HEK293T (cell line): ENCODE measurements around the gene KLHL29.

Source experiments
- ARNT ChIP-seq: fragments of 450-650 bp; IDR thresholded peaks from 2 replicates; pipeline ENCODE4 v1.6.1; 2017; ENCODE audit warnings: mild to moderate bottlenecking
- BHLHE40 ChIP-seq: fragments of 450-650 bp; IDR thresholded peaks from 2 replicates; pipeline ENCODE4 v1.6.1; 2016; ENCODE audit warnings: mild to moderate bottlenecking, moderate library complexity, borderline replicate concordance
- CTBP1 ChIP-seq: fragments of 450-650 bp; IDR thresholded peaks from 2 replicates; pipeline ENCODE4 v1.6.1; 2016; ENCODE audit warnings: borderline replicate concordance
- ELF4 ChIP-seq: fragments of 450-650 bp; IDR thresholded peaks from 2 replicates; pipeline ENCODE4 v1.6.1; 2017; ENCODE audit warnings: antibody characterized with exemption
- LEF1 ChIP-seq: fragments of 450-650 bp; IDR thresholded peaks from 2 replicates; pipeline ENCODE4 v1.6.1; 2017; ENCODE audit warnings: mild to moderate bottlenecking, borderline replicate concordance
- SP1 ChIP-seq: fragments of 450-650 bp; IDR thresholded peaks from 2 replicates; pipeline ENCODE4 v1.6.1; 2017
- SUZ12 ChIP-seq: fragments of 450-650 bp; IDR thresholded peaks from 2 replicates; pipeline ENCODE4 v1.6.1; 2016; ENCODE audit warnings: mild to moderate bottlenecking

- TF ChIP-seq ELF4 (no peak), SUZ12 (no peak), CTBP1 (no peak), SP1 (no peak), ARNT (no peak), LEF1 (no peak), BHLHE40 (no peak)
These were observed 48.3 kb downstream of the KLHL29 start for GRCh38 chr2:23433282-23433681.
